GM18858 (cell line): ENCODE data around the gene RBFOX2.

Experiments used
- ATAC-seq: cut with Tn5 transposase; IDR thresholded peaks from one replicate; pipeline ENCODE4 v1.9.1; 2021; ENCODE audit not compliant: unreplicated experiment

RBFOX2 gene

DNA sequence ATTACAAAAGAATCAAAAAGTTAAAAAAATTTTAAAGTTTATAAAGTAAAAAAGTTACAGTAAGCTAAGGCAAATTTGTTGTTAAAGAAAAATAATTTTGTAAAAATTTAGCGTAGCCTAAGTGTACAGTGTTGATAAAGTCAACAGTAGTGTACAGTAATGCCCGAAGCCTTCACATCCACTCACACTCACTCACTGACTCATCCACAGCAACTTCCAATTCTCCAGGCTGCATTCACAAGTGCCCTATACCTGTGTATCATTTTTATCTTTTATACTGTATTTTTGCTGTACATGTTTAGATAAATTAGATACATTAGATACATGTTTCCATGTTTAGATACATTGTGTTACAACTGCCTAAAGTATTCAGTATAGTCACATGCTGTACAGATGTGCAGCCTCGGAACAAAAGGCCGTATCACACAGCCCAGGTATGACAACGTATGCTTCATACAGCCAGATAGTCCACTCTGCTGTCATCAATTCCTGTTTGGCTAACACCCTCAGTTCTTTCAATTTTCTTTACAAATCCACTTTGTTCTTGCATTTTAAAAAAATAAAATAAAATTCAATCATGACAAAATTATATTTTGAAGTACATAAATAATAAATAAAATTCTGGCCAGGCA lies 80.7 kb downstream of the RBFOX2 start:
- no peak for ATAC-seq

DNA sequence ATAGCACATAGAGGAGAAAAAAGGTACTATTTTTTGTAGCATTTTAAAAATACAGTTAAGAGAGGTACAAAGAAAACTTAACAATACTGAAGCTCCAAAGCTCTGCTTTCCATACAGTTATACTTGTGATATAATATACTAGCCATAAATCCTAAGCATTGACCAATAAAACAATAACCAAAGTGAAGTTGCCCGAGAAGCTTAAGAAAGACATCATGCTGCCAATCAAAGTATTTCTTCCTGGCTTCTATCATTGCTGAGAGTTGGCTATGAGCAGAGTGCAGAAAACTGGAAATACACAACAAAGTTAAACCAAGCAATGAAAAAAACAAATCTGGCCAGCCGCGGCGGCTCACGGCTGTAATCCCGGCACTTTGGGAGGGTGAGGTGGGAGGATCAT lies 84.2 kb downstream of the RBFOX2 start:
- ATAC-seq = no peak

DNA sequence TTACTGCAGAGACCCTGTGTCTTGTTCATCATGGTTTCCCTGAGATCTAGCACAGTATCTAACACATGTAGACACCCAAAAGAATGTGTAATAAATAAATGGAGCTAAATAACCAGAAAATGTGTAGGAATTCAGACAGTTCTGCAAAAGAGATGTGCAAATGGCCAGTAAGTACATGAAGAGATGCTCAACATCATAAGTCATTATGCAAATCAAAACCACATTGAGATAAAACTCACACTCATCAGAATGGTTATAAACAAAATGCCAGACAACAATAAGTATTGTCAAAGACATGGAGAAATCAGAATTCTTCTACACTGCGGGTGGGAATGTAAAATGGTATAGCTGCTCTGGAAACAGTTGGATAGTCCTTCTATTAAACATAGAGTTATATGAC lies 88.5 kb downstream of the RBFOX2 start:
- no peak for ATAC-seq

DNA sequence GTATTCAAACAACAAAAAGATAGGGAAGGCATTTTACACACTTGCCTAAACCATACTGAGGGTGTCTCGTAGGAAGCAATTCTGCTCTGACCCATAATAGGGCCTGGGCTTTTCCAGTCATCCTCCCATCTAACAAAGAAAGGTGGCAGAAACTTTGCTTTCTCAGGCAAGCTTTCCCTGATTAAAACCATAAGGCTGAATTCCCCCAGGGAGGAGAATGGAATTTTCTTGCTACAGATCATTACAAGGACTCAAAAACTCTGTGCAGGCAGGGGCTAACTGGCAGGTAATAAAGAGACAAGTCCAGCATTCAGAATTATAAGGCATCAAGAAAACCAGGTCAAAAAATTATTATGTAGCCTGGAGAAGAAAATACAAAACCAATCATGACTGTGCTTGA lies 90.4 kb downstream of the RBFOX2 start:
- ATAC-seq = no peak

DNA sequence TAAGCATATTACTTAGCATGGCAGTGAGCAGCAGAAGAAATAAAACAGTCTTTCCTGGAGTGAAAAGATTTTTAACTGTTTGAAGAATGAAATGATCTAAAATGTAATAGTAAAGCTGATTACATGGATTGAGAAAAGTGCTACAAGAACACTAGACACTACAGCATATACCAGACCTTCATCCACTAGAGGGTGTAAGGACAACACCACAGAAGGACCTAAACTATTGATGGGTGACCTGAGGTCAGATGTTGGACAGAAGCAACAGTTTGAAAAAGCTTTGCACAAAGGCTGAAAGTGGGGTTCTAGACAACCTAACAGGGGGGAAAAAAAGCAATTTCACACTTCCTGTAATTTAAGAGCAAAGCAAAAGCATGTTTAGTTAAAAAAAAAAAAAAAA lies 97.7 kb downstream of the RBFOX2 start:
- no peak for ATAC-seq

DNA sequence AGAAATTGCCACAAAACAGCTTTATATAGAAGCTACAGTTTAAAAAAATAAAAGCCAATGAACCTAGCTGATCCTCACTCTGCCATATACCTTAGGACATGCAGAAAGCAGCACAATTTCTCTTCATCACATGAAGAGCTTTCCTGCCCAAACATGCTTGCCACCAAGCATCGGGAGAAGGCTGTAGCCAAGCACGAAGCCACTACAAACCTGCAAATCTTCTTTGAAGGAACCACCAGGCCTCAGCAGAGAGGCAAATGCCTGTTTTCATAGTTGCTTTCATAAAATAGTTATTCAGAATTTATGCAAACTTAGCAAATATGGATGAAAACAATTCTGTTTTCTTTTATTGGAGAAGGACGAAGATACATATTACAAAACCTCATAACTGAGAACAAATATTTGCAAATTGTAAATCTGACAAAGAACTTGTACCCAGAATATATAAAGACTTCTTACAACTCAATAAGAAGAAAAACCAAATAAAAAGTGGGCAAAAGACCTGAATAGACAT lies 100.3 kb downstream of the RBFOX2 start:
- ATAC-seq = no peak

DNA sequence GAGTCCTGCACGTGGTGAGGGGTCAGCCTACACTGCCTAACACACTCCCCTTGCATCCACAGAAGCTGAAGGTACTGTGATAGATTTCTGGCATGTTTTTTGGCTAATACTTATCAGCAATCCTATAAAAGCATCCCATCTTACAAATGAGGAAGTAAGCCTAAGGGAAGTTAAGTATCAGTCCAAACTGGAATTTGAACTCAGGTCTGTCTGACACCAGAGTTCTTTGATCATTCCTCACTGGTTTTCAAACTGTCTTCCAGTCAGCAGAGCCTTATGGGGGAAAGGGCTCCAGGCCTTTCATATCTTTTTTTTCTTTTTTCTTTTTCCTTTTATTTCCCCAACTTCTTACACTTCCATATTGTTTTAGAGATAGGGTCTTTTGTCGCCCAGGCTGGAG lies 105.6 kb downstream of the RBFOX2 start:
- no peak for ATAC-seq

DNA sequence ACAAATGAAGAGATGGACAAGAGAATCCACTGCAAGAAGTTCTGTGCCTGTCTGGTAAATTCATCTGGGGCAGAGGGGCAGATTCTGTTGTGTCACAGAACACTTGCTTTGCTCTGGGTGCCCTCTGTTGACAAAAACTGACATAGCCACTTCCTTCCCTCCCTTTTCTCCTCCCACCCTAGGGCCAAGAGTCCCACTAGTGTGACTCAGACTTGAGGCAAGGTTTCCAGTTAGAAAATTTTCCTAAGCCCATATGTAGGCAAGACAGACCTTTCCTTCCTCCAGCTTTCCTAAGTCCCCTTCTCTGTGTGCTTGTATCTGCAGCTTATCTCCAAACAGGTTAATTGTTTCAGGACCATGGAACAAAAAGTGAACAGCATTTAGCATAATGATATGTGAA lies 106.8 kb downstream of the RBFOX2 start:
- no peak for ATAC-seq

DNA sequence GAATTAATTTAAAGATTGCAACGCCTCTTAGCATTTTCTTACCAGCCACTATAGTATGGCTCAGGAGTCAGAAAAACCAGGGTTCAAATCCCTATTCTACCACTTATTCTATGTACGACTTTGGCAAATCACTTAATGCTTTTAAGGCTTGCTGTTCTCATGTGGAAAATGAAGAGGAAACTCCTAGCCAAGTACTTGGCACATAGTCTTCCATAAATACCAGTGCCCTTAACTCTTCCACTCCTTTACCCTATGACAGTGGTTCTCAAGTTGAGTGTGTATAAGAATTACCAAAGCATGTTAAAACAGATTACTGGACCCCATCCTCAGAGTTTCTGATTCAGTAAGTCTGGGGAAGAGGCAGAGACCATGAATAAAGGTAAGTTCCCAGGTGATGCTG lies 107.6 kb downstream of the RBFOX2 start:
- ATAC-seq = no peak

DNA sequence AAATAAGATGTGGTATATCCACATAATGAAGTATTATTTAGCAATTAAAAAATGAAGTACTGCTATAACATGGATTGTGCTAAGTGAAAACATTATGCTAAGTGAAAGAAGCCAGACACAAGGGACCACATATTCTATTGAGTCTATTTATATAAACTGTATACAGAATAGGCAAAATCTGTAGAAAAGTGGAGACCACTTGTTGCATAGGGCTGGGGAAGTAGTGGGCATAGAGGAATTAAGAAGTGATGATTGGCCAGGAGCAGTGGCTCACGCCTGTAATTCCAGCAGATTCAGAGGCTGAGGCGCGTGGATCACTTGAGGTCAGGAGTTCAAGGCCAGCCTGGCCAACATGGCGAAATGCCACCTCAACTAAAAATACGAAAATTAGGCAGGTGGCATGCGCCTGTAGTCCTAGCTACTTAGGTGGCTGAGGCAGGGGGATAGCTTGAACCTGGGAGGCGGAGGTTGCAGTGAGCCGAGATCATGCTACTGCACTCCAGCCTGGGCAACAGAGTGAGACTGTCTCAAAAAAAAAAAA lies 109.6 kb downstream of the RBFOX2 start:
- no peak for ATAC-seq

DNA sequence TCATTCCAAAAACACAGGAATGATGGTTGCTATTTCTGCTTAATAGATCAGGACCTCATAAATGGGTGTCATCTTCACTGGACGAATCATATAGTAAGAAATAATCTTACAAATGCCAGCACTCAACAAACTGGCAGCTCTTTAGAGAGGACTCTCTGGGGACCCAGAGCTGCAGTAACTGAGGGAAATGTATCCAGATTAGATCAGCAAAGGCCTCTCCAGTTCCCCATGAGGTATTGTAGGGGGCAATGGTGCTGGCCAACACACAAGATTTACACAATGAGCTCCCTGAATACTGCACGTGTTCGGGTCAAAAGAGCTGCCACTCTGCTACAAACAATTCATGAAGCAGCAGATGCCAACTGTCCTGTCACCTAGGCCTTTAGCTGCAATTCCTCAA lies 110.2 kb downstream of the RBFOX2 start:
- no peak for ATAC-seq

DNA sequence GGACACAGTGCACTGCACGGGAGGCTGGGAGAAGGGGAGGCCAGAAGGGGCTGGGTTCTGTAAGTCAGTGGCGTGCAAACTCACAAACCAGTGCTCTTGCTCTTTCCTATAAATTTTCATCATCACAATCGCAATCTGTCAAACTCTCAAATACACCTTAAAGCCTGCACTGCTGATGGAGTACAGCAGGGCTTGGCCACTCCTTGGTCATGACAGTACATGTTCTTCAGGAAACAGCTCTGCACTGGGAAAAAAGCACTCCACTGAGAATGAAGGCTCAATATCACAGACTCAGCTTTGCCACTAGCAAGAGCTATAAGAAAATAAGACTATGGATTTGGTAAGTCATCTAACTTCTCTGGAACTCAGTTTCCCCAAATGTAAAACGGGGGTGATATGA lies 111.0 kb downstream of the RBFOX2 start:
- no peak for ATAC-seq

DNA sequence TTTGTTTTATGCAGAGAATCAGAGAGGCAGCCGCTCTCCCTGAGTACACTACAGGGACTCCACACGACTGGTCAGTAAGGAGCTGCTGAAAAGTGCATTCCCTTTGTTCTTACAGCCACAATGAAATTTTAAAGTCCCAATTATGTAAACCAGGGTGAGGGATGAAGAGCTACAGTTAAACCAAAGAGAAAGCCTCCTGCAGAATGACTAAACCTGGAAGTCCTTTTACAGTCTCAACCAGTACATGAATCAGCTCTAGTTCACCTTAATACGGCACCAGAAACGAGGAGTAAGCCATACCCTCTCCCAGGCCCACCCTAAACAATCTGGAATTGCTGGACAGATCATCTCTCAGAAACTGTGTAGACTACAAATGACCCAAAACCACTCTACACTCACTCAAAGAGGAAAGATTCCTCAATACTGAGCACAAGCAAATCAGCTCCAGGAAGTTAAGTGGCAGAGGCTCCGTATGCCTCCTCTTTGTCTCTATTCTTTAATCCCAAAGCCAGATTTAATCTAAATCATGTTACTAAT lies 113.1 kb downstream of the RBFOX2 start:
- ATAC-seq = no peak

DNA sequence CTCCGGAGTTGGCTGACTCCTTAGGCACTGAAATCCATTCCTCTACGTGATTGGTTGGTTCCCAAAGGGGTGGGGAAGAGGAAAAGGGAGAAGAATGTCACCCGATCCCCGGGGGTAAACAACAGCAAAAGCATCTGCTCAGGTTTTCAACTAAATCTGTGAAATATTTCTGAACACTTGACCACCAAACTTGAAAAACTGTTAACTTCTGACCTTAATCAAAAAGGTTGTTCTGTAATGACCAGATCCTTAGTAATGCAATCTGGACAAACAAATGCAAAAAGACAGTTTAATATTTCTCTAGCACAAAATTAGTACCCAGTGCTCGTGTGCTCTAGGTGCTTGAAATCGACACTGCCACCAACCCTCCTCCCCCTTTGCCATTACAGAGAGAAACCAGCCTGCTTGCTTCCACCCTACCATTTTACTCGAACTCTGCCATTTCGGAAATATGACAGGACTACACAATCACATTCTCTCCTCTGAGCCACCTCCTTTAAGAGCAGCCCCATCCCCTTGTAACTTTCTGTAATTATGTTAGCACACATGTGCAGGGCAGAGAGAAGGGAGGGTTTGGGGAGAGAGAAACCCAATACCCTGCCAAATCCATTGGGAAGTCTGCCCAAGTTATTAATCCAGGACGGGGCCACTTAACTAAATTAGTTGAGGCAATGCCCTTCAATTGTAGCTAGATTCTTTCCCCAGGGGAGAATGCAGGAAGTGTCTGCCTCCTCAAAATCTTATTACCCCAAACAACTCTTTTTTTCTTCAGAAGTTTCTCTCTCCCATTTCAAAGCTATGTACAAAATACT lies 113.8 kb downstream of the RBFOX2 start:
- ATAC-seq = no peak

DNA sequence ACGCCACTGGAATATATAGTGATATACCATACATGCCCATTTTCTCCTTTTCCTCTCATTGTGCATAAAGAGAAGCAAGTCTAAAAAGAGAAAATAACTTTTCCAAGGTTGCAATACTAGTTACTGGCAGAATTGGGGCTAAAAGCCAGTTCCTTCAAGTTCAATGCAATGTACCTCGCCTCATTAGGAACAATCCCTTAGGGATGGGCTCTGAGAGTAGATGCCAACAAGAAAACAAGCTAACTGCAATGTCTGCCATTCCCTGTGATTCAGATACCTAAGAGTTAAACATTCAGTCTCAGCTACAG lies 114.3 kb downstream of the RBFOX2 start:
- ATAC-seq = no peak

DNA sequence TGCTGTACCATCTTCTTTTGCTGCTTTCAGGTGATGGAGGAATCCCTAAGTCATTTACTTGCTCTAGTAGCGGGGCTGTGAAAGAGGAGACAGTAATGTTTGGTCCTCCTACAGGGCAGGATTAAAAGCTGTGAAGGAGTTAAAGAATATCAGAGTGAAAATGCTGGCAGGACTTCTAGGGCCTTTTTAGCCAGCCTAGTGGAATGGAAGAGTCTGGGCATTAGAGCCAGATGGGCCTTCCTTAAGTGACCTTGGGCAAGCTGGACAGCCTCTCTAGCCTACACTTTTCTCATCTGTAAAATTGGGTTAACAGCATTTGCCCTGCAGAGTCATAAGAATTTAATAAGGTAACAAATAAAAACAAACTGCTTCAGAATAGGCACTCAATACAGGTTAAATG lies 114.7 kb downstream of the RBFOX2 start:
- ATAC-seq = no peak

DNA sequence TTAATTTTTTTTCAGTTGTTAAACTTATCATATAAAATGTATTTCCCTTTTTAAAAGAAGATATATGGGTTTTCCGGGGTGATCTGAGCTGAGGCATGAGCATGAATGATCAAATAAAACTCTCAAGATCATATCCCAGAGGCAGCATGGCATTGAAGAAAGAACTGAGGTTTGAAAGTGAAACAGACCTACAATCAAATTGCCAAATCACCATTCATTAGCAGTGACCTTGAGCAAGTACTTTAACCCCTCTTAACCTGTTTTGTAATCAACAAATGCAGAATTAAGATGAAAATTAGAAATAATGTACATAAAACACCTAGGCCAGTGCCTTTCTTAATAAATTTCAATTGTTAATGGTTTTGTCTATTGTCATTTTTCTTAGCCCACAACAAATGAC lies 116.0 kb downstream of the RBFOX2 start:
- no peak for ATAC-seq

DNA sequence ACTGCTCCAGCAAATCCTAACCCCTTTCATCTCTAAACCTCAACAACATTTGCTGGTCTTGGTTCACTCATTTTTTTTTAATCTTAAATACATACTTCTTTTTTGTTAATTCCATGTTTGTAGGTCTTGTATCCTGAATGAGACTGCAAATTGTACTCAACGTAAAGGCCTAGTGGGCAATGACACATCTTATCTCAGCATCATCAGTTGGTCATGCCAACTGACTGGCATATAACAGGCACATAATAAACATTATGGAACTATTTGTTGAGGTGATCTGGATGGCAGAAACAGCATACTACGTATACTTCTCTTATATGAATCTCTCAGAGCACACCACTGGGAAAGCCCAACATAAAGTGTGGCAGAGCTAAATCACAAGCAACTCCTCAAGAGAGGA lies 116.7 kb downstream of the RBFOX2 start:
- ATAC-seq = no peak

DNA sequence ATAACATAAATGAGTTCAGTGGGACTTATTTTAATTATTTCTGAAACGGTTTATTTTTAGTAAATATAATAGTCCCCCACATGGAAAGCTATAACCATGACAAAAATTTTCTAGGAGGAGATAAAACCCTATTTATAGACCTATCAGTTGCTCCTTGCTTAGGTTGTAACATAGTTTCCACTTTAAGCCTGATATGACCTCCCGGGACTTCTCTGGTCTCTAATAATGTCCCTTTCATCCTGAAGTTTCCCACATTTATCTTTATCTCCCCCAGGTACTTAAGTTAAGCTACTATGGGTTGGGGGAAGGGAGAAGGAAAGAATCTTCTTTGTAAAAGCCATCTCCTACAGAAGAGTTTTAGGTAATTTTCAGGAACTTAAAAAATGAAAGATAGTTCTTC lies 117.7 kb downstream of the RBFOX2 start:
- ATAC-seq = no peak

DNA sequence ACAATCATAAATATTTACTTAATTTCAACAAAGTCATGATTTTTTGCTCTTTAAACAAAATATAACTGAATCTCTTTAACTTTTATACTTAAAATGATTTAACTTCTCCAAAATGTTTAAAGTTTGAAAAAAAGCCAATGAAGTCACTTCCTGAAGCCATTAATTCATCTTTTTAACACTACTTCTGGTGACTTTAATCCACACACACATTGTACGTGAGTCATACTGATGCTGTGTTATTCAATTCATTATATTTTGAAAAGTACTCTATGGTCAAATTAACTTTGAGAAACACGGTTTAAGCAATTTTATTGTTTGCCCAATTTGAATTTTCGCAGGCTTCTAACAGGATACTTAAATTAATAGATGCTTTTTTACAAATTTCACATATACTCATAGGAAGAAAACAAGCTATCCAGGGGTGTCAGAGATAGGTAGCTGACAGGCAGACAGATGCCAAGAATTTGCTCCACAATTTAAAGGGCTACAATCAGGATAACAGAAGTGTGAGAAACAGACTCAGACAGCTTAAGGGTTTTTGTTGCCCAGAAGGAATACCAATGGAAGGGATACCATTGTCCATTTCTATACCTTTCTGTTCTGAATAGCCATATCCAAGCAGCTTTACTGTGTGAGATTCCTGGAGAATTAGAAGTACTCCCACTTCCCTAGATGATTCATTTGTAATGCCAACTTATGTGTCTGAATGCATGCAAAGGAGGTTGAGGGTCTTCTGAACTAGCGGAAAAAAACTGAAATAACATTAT lies 118.4 kb downstream of the RBFOX2 start:
- ATAC-seq = no peak

DNA sequence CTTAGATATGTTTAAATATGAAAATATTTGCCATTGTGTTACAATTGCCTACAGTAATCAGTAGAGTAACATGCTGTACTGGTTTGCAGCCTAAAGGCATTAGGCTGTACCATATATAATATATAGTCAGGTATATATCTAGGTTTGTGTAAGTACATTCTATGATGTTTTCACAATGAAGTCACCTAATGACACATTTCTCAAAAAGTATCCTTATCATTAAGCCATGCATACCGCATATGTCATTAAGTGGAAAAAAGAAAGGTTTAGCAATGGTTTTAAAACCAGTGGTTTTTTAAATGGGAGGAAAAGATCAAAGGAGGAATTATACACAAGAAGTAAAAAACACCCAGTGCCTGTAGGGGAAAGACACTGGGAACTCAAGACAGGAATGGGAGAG lies 122.7 kb downstream of the RBFOX2 start:
- ATAC-seq = no peak

DNA sequence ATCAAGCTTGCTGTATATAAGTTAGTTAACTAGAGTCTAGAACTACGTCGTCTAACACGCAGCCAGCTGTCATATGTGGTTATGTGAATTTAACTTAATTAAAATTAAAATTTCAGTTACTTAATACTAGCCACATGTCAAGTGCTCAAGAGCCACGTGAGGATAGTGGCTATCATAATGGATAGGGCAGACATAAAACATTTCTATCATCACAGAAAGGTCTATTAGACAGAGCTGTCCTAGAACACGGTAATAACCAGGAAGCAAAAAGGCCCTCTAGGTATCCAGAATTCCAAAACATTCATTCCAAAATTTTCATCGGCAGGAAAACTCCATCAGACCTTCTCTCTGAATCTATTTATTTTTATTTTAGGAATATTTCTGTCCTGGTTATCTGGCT lies 123.9 kb downstream of the RBFOX2 start:
- no peak for ATAC-seq
